ENCODE results near the gene ZNF79.

Gene ZNF79

GRCh38 chr9:127423934-127424675 lies at the start of gene ZNF79:
ZNF79 (plus strand) TSS chr9:127424382; CDS start chr9:127424788, 406 bp downstream.
- peak within 1 kb of the TSS; percentile 97 for H3K4me3 ChIP-seq (ENCODE audit: low read depth, low read length)
- TF ChIP-seq CTCF (IDR thresholded peaks at IDR 0.05; ENCODE audit: borderline replicate concordance, insufficient read depth, low read depth, low read length): no peak

- no peak for TF ChIP-seq CTCF (IDR thresholded peaks at IDR 0.05; ENCODE audit: borderline replicate concordance, insufficient read depth, low read depth, low read length)
- no peak overlapping the region for H3K4me3 ChIP-seq (ENCODE audit: low read depth, low read length)
Observed at GRCh38 chr9:127380479-127380878, 43.7 kb upstream of the ZNF79 start.

- TF ChIP-seq CTCF (IDR thresholded peaks at IDR 0.05; ENCODE audit: borderline replicate concordance, insufficient read depth, low read depth, low read length): no peak
- no peak overlapping the region for H3K4me3 ChIP-seq (ENCODE audit: low read depth, low read length)
Observed at GRCh38 chr9:127382541-127382940, 41.6 kb upstream of the ZNF79 start.

- TF ChIP-seq CTCF (IDR thresholded peaks at IDR 0.05; ENCODE audit: borderline replicate concordance, insufficient read depth, low read depth, low read length): no peak
- no peak overlapping the region for H3K4me3 ChIP-seq (ENCODE audit: low read depth, low read length)
Observed at GRCh38 chr9:127384016-127384730, 40.0 kb upstream of the ZNF79 start.

- no peak overlapping the region for H3K4me3 ChIP-seq (ENCODE audit: low read depth, low read length)
Observed at GRCh38 chr9:127384901-127385300, 39.3 kb upstream of the ZNF79 start.

GRCh38 chr9:127386249-127386648 lies 37.9 kb upstream of the ZNF79 start:
- no peak for TF ChIP-seq CTCF (IDR thresholded peaks at IDR 0.05; ENCODE audit: borderline replicate concordance, insufficient read depth, low read depth, low read length)
- H3K4me3 ChIP-seq (ENCODE audit: low read depth, low read length): no peak overlapping the region

More at GRCh38 chr9:127384901-127385300, 39.3 kb upstream of the ZNF79 start:
- TF ChIP-seq CTCF (IDR thresholded peaks at IDR 0.05; ENCODE audit: borderline replicate concordance, insufficient read depth, low read depth, low read length): no peak

DNA sequence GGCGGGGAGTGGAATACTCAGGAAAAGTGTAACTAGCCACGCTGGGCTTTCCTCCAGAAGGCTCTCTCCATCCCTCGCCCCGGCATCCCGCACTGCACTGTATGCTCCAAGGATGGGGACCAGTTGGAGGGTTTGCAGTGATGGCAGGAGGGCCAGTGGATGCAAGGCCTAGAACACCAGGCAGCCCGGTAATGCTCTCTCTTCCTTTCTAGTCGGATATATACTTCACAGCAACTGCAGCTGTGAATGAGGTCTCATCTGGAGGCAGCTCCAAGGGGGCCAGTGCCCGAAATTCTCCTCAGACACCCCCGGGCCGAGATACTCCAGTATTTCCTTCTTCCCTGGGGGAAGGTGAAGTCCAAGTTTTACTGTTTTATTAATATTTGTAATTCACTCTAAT lies 37.2 kb upstream of the ZNF79 start:
- no peak for TF ChIP-seq CTCF (IDR thresholded peaks at IDR 0.05; ENCODE audit: borderline replicate concordance, insufficient read depth, low read depth, low read length)
- no peak overlapping the region for H3K4me3 ChIP-seq (ENCODE audit: low read depth, low read length)
